Measurements from ENCODE around the gene CFAP107. TPM values are rescaled to one million over a fixed set of nuclear protein-coding genes. Genes with fewer than 3 reads are reported as not detected.

Gene CFAP107
- total RNA-seq, 1 donor from 2014 or later, result not detected

GRCh38 chr1:12756768-12757413, 10.9 kb downstream of the CFAP107 start:
- peaks cover 4% of the 10 kb centered on the region for H3K4me1 Mint-ChIP-seq

GRCh38 chr1:12757836-12758235, 11.8 kb downstream of the CFAP107 start:
- H3K27ac Mint-ChIP-seq, result no peak overlapping the region
- H3K27me3 Mint-ChIP-seq (ENCODE audit: low read depth), result peaks cover 33% of the 10 kb centered on the region
- H3K4me1 Mint-ChIP-seq, result peaks cover 9% of the 10 kb centered on the region
- TF ChIP-seq CTCF (IDR thresholded peaks at IDR 0.05; ENCODE audit: unreplicated experiment), result no peak
- H3K36me3 Mint-ChIP-seq, result no peaks in the 10 kb centered on the region
- no peak for DNase-seq (ENCODE audit: low spot score in 2 of 2, unreplicated experiment in 2 of 2)
- peaks cover 4% of the 10 kb centered on the region for H3K9me3 Mint-ChIP-seq
- no peak overlapping the region for H3K4me3 Mint-ChIP-seq

More at GRCh38 chr1:12756768-12757413, 10.9 kb downstream of the CFAP107 start:
- Mint-ChIP-seq H3K4me3 (no peak overlapping the region), H3K27ac (no peak overlapping the region), H3K36me3 (no peaks in the 10 kb centered on the region), H3K9me3 (peaks cover 4% of the 10 kb centered on the region), H3K27me3 (ENCODE audit: low read depth) (peaks cover 33% of the 10 kb centered on the region)
- no peak for TF ChIP-seq CTCF (IDR thresholded peaks at IDR 0.05; ENCODE audit: unreplicated experiment)
- DNase-seq (ENCODE audit: low spot score in 2 of 2, unreplicated experiment in 2 of 2), result no peak

- H3K36me3 Mint-ChIP-seq, result no peaks in the 10 kb centered on the region
- no peaks in the 10 kb centered on the region for H3K9me3 Mint-ChIP-seq
- no peak overlapping the region for H3K27ac Mint-ChIP-seq
- H3K4me3 Mint-ChIP-seq, result no peak overlapping the region
- DNase-seq (ENCODE audit: low spot score in 2 of 2, unreplicated experiment in 2 of 2), result no peak
- H3K4me1 Mint-ChIP-seq, result peaks cover 18% of the 10 kb centered on the region
- TF ChIP-seq CTCF (IDR thresholded peaks at IDR 0.05; ENCODE audit: unreplicated experiment), result no peak
- H3K27me3 Mint-ChIP-seq (ENCODE audit: low read depth), result peaks cover 25% of the 10 kb centered on the region
These were observed 14.3 kb downstream of the CFAP107 start for GRCh38 chr1:12760256-12760795.

GRCh38 chr1:12761781-12762180, 15.8 kb downstream of the CFAP107 start:
- Mint-ChIP-seq H3K4me1 (peaks cover 18% of the 10 kb centered on the region), H3K9me3 (peaks cover 2% of the 10 kb centered on the region), H3K4me3 (no peak overlapping the region), H3K36me3 (no peaks in the 10 kb centered on the region), H3K27me3 (ENCODE audit: low read depth) (peaks cover 20% of the 10 kb centered on the region), H3K27ac (no peak overlapping the region)
- DNase-seq (ENCODE audit: low spot score in 2 of 2, unreplicated experiment in 2 of 2), result no peak
- TF ChIP-seq CTCF (IDR thresholded peaks at IDR 0.05; ENCODE audit: unreplicated experiment), result no peak

GRCh38 chr1:12762766-12763165, 16.8 kb downstream of the CFAP107 start:
- peaks cover 18% of the 10 kb centered on the region for H3K4me1 Mint-ChIP-seq
- no peak overlapping the region for H3K4me3 Mint-ChIP-seq
- H3K9me3 Mint-ChIP-seq, result peaks cover 11% of the 10 kb centered on the region
- H3K27me3 Mint-ChIP-seq (ENCODE audit: low read depth), result peaks cover 21% of the 10 kb centered on the region
- H3K27ac Mint-ChIP-seq, result no peak overlapping the region
- H3K36me3 Mint-ChIP-seq, result no peaks in the 10 kb centered on the region
- no peak for TF ChIP-seq CTCF (IDR thresholded peaks at IDR 0.05; ENCODE audit: unreplicated experiment)
- no peak for DNase-seq (ENCODE audit: low spot score in 2 of 2, unreplicated experiment in 2 of 2)
